Astrocyte (in vitro differentiated cells and primary cell): ENCODE measurements around the gene TCEANC2.

Experiments used
- EZH2 ChIP-seq: IDR thresholded peaks from 2 replicates; pipeline ENCODE4 v1.6.1; 2012; ENCODE audit warnings: mild to moderate bottlenecking, low read length, inconsistent platforms; ENCODE audit not compliant: insufficient read depth
- TF ChIP-seq, protein P1 (sequence below): IDR thresholded peaks from 2 replicates; pipeline ENCODE4 v1.5.1; 2011; ENCODE audit warnings: low read depth, mild to moderate bottlenecking, inconsistent platforms, low read length, moderate library complexity; ENCODE audit not compliant: insufficient read depth

DNA sequence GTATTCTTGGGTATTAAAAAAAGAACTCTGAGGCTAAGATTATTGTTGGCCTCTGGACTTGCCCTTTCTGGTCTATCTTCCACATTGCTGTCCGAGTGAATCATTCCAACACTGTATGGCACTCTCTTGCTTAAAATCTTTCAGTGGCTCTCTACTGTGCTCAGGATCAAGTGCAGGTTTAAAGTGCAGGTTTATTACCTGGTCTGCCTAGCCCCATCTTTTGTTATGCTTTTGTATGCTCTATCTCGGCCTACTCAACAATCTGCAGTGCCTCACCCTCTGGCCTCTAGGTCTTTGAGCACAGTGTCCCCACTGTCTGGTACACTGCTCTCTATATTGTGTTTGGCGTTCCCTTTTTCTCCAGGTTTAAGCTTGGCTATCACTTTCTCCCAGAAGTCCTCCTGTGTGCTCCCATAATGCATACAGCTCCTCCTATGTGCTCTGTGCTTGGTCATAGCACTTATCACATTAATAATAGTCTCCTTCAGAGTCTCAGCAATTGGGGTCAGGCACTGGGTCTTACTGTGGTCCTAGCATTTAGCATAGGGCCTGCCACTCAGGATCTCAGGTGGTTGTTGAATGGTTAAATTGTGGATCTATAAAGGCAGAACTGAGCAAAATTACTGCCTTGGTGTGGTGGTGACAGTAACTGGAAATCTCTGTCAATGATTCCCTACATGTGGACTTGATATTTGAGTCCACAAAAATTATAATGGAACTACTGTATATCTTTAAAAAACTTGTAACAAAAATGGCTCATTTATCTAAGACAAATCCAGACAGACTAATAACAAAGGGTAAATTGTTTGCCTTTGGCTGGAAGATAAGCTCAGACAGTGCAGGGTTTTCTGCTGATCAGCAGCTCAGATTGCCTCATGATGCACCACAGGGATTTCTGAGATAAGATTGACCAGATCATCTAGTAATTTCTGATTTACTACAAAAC lies 24.8 kb upstream of the TCEANC2 start:
- TF ChIP-seq, protein P1, sequence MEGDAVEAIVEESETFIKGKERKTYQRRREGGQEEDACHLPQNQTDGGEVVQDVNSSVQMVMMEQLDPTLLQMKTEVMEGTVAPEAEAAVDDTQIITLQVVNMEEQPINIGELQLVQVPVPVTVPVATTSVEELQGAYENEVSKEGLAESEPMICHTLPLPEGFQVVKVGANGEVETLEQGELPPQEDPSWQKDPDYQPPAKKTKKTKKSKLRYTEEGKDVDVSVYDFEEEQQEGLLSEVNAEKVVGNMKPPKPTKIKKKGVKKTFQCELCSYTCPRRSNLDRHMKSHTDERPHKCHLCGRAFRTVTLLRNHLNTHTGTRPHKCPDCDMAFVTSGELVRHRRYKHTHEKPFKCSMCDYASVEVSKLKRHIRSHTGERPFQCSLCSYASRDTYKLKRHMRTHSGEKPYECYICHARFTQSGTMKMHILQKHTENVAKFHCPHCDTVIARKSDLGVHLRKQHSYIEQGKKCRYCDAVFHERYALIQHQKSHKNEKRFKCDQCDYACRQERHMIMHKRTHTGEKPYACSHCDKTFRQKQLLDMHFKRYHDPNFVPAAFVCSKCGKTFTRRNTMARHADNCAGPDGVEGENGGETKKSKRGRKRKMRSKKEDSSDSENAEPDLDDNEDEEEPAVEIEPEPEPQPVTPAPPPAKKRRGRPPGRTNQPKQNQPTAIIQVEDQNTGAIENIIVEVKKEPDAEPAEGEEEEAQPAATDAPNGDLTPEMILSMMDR: no peak
- TF ChIP-seq EZH2: no peak
